ENCODE measurements around the gene ELFN2.

ELFN2 gene

GRCh38 chr22:37425369-37425768 lies 1.9 kb downstream of the ELFN2 start:
- no peak for TF ChIP-seq CTCF (conservative IDR thresholded peaks at IDR 0.05)
- no peak overlapping the region for H3K27ac ChIP-seq

- TF ChIP-seq CTCF (conservative IDR thresholded peaks at IDR 0.05): no peak
These were observed 4.0 kb downstream of the ELFN2 start for GRCh38 chr22:37423283-37423682.

GRCh38 chr22:37421468-37421877 lies 5.8 kb downstream of the ELFN2 start:
- no peak for TF ChIP-seq CTCF (conservative IDR thresholded peaks at IDR 0.05)
- no peak overlapping the region for H3K27ac ChIP-seq

More at GRCh38 chr22:37423283-37423682, 4.0 kb downstream of the ELFN2 start:
- no peak overlapping the region for H3K27ac ChIP-seq

GRCh38 chr22:37420686-37421467 lies 6.4 kb downstream of the ELFN2 start:
- peak overlapping the region; percentile 48; the same call in 1 of the 2 replicates for H3K27ac ChIP-seq
- TF ChIP-seq CTCF (conservative IDR thresholded peaks at IDR 0.05): no peak

GRCh38 chr22:37419969-37420685 lies 7.2 kb downstream of the ELFN2 start:
- TF ChIP-seq CTCF (conservative IDR thresholded peaks at IDR 0.05): no peak; the same call in 1 of the 2 replicates

GRCh38 chr22:37419370-37419968 lies 7.8 kb downstream of the ELFN2 start:
- TF ChIP-seq CTCF (conservative IDR thresholded peaks at IDR 0.05): no peak
- peak overlapping the region; percentile 48; the same call in 1 of the 2 replicates for H3K27ac ChIP-seq

More at GRCh38 chr22:37419969-37420685, 7.2 kb downstream of the ELFN2 start:
- peak overlapping the region; percentile 48; the same call in 1 of the 2 replicates for H3K27ac ChIP-seq
